Jurkat, Clone E6-1 (cell line): ENCODE measurements around the gene ETV2.

Source experiments
- DNase-seq: peaks from one replicate; pipeline ENCODE4 v3.0.0-alpha.2; 2011; ENCODE audit warnings: low read depth, low spot score
- H3K4me3 ChIP-seq: 2 replicates; pipeline ENCODE4 v1.5.1; 2011; ENCODE audit warnings: mild to moderate bottlenecking, low read length, control low read depth, moderate library complexity

ETV2 gene

DNA sequence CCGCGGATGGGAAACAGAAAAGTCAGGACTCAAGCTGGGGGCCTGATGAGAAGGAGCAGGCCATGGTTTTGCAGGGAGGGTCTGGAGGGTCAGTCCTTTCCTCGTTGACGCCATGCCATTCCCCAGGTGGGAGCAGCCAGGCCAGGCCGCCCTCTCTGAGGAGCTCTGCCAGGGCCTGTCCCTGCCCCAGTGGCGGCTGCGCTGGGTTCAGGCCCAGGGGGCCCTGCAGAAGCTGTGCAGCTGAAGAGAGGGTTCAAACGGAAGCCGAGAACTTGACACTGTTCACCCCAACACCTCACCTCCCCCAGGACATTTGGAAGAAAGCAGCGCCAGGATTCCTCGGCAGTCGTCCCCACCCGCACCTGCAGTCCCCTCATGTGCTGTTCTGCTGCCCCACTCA lies 18.8 kb upstream of the ETV2 start:
- DNase-seq = no peak

DNA sequence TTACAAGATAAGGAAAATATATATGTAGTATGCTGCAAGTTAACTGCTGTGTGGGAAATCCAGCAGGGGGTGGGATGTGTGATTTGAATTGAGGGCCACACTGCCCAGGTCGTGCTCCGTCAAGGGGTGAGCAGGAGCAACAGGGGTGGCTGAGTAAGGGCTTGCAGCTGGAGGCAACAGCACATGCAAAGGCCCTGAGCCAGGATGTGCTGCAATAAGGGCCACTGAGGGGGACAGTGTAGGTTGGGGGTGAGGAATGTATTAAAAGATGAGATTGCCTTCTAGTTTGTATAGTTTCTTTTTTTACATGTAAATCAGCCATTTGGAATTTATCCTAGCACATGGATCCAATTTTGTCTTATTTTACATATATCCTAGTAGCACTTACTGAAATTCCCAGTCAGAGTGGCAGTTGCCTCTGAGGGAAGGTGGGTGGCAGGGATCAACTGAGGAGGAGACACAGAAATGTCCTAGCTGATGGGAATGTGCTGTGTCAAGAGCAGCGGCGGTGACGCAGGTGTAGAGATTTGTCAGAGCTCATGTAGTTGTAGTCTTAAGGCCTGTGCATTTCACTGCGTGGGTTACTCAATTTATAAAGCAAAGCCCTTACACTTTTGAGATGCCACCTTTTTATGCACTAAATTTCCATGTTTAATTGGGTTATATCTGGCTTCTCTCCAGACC lies 18.1 kb upstream of the ETV2 start:
- DNase-seq = no peak
- no peak overlapping the region for H3K4me3 ChIP-seq

More for the DNA sequence above, 18.8 kb upstream of the ETV2 start:
- no peak overlapping the region for H3K4me3 ChIP-seq

DNA sequence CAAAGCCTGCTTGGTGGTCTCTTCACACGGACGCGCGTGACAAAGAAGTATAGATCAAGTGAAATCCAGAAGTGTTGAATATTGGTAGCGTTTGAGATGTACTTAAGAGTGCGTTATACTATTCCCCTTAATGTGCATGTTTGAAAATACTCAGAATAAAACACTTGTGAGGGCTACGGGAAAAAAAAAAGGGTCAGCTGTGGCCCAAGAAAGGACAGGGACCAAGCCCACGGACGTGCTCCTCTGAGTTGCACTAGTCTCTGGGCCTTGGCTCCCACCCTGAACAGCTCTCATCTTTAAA lies 13.3 kb upstream of the ETV2 start:
- DNase-seq = no peak
- peak overlapping the region; percentile 97 for H3K4me3 ChIP-seq

DNA sequence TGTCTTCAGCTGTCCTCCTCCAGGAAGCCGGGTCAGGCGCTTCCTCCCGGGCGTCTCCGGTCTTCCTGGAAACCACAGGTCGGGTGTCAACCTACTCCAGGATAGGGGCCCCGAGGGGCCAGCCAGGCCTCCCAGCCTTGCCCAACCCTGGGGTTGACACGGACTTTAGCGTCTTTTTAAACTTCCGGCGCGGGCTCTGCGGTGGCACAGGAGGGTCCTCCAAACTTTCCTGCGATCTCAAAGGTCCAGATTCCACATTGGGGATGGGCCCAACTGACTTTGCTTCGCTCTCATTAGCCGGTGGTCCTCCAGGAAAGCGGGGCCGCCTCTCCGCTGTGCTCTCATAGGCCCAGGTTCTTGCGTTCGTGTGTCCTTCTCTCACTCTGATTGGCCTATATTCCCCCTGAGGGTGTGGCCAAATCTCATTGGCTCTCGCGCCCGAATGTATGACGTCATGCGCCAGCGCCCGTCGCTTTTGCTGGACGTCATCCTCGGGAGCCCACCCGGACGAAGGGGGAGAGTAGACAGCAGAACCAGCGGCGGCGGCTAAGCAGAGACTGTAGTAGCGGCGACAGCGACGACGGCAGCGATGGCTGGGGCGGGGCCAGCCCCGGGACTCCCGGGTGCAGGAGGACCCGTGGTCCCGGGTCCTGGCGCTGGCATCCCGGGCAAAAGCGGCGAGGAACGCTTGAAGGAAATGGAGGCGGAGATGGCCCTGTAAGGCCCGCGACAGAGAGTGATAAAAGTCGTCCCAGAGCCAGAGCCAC lies 12.8 kb upstream of the ETV2 start, which contains the start of gene RBM42:
Gene RBM42, plus strand, starts transcription at position 472 of the 767 bp plus-strand sequence. Its CDS starts 118 bp downstream, at position 590.
- peak; percentile 99 for DNase-seq
- H3K4me3 ChIP-seq = peak within 1 kb of the TSS; percentile 97

DNA sequence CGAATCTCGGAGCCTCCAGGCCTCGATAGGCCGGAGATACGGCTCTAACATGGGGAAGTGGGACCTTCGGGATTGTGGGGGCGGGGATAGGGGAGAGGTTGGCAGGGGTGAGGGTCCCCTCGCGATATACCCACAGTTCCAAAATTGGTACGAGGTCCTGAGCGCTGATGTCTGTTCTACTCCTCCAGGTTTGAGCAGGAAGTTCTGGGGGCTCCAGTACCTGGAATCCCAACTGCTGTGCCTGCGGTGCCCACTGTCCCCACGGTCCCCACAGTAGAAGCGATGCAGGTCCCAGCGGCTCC lies 12.3 kb upstream of the ETV2 start:
- DNase-seq = no peak
- H3K4me3 ChIP-seq = peak overlapping the region; percentile 97

DNA sequence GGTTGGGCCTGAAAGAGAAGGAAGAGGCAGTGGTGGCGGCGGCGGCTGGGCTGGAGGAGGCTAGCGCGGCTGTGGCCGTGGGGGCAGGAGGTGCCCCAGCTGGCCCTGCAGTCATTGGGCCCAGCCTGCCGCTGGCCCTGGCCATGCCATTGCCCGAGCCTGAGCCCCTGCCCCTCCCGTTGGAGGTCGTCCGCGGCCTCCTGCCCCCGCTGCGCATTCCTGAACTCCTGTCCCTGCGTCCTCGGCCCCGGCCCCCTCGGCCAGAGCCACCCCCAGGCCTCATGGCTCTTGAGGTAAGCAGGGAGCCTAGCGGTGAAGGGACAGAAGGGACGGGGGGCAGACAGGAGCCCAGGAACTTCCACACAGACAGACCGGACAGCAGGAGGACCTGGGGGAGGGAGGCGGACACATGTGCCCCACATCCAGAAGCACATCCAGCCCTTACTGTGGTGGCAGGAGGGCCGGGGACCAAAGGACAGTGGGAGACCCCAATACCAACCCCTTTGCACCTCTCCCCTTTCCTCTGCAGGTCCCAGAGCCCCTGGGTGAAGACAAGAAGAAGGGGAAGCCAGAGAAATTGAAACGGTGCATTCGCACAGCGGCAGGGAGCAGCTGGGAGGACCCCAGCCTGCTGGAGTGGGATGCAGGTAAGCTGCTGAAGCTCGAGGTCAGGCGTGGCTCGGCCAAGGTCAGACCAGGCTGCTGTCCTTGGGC lies 7.7 kb upstream of the ETV2 start:
- H3K4me3 ChIP-seq = no peak overlapping the region
- no peak for DNase-seq

DNA sequence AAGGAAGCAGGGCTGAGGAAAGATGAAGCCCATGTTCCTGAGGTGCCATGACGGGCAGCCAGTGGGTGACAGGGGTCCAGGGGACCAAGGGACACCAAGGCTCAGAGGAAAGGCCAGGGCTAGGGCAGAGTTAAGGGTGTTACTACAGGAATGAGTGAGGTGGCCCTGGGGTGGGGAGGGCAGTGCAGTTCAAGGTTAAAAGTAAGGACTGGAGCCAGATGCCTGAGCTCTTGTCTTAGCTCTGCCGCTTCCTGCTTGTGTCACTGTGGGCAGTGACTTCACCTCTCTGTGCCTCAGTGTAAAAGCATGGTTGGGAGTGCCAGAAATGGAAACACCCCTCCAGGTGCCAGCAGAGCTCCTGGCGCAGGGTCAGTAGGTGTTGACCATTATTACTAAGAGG lies 4.9 kb upstream of the ETV2 start:
- DNase-seq = no peak
- no peak overlapping the region for H3K4me3 ChIP-seq

DNA sequence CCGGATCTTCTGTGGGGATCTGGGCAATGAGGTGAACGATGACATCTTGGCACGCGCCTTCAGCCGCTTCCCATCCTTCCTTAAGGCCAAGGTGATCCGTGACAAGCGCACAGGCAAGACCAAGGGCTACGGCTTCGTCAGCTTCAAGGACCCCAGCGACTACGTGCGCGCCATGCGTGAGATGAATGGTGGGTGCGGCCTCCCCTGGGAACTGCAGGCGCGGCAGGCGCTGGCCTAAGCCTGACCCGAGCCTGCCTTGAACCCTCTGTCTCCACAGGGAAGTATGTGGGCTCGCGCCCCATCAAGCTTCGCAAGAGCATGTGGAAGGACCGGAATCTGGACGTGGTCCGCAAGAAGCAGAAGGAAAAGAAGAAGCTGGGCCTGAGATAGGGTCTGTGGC lies 4.4 kb upstream of the ETV2 start:
- DNase-seq = no peak
- H3K4me3 ChIP-seq = no peak overlapping the region

DNA sequence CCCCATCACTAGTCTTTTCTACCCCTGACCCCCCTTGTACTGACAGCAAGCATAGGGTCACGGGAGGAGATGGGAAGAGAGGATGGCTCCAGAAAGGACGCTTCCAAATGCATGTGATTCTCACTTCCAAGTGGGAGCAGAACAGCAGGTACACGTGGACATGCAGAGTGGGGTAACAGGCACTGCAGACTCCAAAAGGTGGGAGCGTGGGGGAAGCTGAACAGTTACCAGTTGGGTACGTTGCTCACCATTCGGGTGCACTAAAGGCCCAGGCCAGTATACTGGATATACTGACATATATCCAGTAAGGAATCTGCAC lies 2.3 kb upstream of the ETV2 start:
- H3K4me3 ChIP-seq = no peak overlapping the region
- DNase-seq = no peak

DNA sequence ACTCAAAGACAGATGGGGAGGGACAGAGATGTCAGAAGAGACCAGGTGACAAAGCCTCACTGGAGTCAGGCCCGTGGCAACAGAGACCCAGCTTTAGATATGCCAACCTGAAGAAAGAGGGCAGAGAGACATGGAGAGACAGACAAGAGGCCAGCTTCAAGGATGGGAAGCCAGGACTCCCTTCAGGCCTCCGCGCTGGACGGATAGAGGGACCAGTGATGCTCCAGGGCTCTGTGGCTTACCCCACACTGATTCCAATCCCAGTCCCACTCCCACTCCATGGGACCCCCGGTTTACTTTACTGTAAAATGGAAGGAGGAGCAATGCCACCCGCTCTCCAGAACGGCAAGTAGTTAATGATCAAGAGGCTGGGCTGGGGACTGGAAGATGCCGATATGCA lies 1.7 kb upstream of the ETV2 start:
- H3K4me3 ChIP-seq = no peak overlapping the region
- DNase-seq = no peak

DNA sequence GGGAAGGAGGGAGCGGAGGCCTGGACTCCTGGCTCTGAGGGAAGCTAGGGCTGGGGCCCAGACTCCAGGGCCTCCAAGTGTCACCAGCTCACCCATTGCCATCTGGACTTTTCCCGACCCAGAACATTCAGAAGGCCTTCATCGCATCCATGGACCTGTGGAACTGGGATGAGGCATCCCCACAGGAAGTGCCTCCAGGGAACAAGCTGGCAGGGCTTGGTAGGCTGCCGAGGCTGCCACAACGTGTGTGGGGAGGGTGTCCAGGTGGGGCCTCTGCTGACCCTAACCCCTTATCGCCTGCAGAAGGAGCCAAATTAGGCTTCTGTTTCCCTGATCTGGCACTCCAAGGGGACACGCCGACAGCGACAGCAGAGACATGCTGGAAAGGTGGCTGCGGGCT lies 767 bp downstream of the ETV2 start:
- H3K4me3 ChIP-seq = no peak overlapping the region
- DNase-seq = no peak

DNA sequence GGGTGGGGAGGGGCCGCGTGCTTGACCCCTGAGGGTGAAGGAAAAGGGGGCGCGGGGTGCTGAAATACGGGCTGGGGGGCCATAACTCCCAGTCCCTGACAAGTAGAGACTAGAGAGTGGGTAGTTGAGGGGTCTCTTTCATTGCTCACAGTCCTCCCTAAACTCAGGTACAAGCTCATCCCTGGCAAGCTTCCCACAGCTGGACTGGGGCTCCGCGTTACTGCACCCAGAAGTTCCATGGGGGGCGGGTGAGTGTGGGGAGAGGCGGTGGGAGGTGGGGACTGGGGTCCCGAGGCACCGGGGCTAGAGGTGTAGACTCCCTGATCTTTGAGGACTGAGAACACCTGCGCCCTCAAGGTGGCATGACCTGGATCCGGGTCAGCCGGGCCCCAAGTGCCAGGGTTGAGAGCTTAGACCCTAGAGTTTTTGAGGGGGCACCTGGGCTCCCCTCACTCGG lies 1.3 kb downstream of the ETV2 start:
- peak overlapping the region; percentile 62 for H3K4me3 ChIP-seq
- no peak for DNase-seq

DNA sequence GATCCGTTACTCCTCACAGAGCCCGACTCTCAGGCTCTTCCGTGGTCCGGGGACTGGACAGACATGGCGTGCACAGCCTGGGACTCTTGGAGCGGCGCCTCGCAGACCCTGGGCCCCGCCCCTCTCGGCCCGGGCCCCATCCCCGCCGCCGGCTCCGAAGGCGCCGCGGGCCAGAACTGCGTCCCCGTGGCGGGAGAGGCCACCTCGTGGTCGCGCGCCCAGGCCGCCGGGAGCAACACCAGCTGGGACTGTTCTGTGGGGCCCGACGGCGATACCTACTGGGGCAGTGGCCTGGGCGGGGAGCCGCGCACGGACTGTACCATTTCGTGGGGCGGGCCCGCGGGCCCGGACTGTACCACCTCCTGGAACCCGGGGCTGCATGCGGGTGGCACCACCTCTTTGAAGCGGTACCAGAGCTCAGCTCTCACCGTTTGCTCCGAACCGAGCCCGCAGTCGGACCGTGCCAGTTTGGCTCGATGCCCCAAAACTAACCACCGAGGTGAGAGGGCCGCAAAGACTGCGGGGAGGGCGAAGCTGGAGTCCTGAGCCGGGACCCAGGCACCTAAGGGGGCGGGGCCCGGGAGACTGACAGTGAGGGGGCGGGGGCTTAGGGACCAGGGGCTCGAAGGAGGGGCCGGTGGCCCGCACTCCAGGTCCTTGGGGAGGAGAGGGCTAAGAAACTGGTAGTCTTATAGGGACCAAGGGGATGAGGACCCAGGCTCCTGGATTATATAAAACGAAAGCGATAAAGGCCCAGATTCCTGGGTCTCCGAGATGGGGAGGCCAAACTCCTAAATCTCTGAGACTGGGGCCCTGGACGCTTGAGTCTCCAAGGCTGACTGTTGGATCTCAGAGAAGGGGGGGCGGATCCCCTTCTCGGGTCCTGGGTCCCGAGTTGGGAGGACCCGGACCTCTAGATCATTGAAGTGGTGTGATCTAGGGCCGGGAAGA lies 2.0 kb downstream of the ETV2 start:
- peak; percentile 70 for DNase-seq
- H3K4me3 ChIP-seq = peak overlapping the region; percentile 62

DNA sequence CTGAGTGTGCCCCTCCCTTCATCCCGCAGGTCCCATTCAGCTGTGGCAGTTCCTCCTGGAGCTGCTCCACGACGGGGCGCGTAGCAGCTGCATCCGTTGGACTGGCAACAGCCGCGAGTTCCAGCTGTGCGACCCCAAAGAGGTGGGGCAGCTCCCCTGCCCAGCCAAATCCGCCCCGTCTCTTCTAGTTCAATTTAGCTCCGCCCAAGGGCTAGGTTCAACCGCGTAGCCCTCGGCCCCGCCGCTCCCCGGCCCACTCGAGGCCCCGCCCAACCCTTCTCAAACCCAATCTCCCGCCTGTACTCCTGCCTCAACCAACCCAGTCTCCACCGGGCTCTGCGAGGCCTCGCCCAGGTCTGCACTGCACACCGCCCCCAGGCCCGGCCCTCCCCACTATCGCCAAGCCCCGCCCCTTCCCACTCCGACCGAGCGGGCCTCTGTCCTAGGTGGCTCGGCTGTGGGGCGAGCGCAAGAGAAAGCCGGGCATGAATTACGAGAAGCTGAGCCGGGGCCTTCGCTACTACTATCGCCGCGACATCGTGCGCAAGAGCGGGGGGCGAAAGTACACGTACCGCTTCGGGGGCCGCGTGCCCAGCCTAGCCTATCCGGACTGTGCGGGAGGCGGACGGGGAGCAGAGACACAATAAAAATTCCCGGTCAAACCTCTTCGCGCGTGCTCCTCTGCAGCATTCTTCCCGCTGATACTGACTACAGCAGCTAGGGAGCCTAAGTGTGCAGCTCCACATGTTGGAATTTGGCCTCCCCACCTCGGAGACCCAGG lies 2.9 kb downstream of the ETV2 start:
- H3K4me3 ChIP-seq = peak overlapping the region; percentile 62
- DNase-seq = peak; percentile 94

DNA sequence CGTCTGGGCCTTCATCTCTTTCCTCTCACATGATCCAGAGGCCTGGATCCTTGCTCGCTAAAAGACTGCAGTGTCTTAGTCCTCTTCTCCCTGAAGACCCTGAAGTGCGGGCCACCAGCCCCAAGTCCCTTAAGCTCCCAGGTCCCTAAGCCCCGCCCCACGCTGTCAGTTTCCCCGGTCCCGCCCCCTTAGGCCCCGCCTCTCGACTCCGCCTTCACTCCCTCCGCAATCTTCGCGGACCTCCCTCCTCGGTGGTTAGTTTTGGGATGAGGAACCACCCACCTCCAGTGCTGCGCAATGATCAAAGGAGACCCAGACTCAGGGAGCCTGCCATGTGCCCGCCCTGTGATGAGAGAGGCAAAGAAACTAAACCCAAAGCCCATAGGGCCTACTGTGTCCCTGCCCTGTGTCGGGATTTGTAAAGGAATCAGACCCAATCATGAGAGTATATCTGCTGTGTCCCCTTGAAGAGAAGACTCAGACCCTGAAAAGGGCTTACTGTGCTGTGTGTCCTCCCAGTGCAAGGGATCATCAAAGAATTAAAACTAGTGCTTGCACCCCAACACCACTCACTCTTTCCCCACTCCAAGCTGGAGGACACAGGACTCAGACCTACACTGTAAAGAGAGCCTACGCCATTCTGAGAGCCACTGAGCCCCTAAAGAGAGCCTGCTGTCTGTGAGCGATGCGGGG lies 3.6 kb downstream of the ETV2 start:
- DNase-seq = peak; percentile 86
- peak overlapping the region; percentile 62 for H3K4me3 ChIP-seq

DNA sequence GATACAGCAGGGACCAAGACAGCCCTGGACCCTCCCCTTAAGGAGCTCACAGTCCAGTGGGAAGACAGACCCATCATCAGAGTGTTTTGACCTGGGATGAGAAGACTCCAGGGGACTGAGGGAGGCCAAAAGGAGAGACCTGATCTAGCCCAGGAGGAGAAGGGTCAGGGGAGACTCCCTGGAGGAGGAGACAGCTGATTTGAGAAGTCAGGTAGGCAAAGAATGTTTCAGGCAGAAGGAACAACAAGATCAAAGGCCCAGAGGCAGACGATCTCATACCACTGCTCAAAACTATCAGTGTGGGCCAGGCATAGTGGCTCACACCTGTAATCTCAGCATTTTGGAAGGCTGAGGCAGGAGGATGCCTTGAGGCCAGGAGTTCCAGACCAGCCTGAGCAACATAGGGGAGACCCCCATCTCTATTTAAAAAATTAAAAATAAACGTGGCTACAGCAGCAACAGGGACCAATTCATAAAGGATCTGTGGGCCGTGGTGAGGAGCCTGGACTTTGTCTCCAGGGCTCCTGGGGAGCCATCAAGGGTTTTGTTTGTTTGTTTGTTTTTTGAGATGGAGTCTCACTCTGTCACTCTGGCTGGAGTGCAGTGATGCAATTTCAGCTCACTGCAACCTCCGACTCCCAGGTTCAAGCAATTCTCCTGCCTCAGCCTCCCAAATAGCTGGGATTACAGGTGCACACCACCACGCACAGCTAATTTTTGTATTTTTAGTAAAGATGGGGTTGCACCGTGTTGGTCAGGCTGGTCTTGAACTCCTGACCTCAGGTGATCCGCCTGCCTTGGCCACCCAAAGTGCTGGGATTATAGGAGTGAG lies 4.4 kb downstream of the ETV2 start:
- H3K4me3 ChIP-seq = no peak overlapping the region
- DNase-seq = no peak
